Measurements from ENCODE around the gene HSBP1.

Gene HSBP1

GRCh38 chr16:83804366-83804765, 3.4 kb upstream of the HSBP1 start:
- DNase-seq, result no peak

- no peak for DNase-seq
These were observed 1.7 kb upstream of the HSBP1 start for GRCh38 chr16:83806036-83806435.

- no peak for DNase-seq
These were observed 1.0 kb upstream of the HSBP1 start for GRCh38 chr16:83806731-83807130.

- no peak for DNase-seq
These were observed 460 bp upstream of the HSBP1 start for GRCh38 chr16:83807327-83807709.

- DNase-seq, result no peak
These were observed 816 bp downstream of the HSBP1 start for GRCh38 chr16:83808573-83809014.

- no peak for DNase-seq
These were observed 1.3 kb downstream of the HSBP1 start for GRCh38 chr16:83809092-83809491.

- DNase-seq, result no peak
These were observed 3.1 kb downstream of the HSBP1 start for GRCh38 chr16:83810901-83811300.

GRCh38 chr16:83813823-83814658, 6.3 kb downstream of the HSBP1 start:
- DNase-seq, result no peak

- no peak for DNase-seq
These were observed 6.8 kb downstream of the HSBP1 start for GRCh38 chr16:83814659-83814985.

GRCh38 chr16:83817022-83817421, 9.2 kb downstream of the HSBP1 start:
- DNase-seq, result no peak

GRCh38 chr16:83818276-83818675, 10.5 kb downstream of the HSBP1 start:
- no peak for DNase-seq

GRCh38 chr16:83819361-83819760, 11.6 kb downstream of the HSBP1 start:
- DNase-seq, result no peak

- DNase-seq, result peak; percentile 73
These were observed 18.6 kb downstream of the HSBP1 start for GRCh38 chr16:83826146-83826913.

- DNase-seq, result no peak
These were observed 22.5 kb downstream of the HSBP1 start for GRCh38 chr16:83830091-83830768.

- DNase-seq, result no peak
These were observed 23.1 kb downstream of the HSBP1 start for GRCh38 chr16:83830769-83831455.

- no peak for DNase-seq
These were observed 23.7 kb downstream of the HSBP1 start for GRCh38 chr16:83831456-83831987.

- no peak for DNase-seq
These were observed 26.1 kb downstream of the HSBP1 start for GRCh38 chr16:83833921-83834320.

- DNase-seq, result peak; percentile 14
These were observed 28.1 kb downstream of the HSBP1 start for GRCh38 chr16:83835586-83836566.

GRCh38 chr16:83837566-83837965, 29.8 kb downstream of the HSBP1 start:
- no peak for DNase-seq

GRCh38 chr16:83838151-83838550, 30.4 kb downstream of the HSBP1 start:
- no peak for DNase-seq

GRCh38 chr16:83839561-83839960, 31.8 kb downstream of the HSBP1 start:
- DNase-seq, result no peak
